GM21526 (cell line): ENCODE results near the gene UQCR10.
A peak's percentile ranks its signal among the peaks of the same experiment; 100 is the strongest.

ENCODE experiments used
- ATAC-seq: cut with Tn5 transposase; IDR thresholded peaks from one replicate; pipeline ENCODE4 v1.9.1; 2021; ENCODE audit warnings: moderate library complexity; ENCODE audit not compliant: unreplicated experiment, low FRiP score

The UQCR10 gene

DNA sequence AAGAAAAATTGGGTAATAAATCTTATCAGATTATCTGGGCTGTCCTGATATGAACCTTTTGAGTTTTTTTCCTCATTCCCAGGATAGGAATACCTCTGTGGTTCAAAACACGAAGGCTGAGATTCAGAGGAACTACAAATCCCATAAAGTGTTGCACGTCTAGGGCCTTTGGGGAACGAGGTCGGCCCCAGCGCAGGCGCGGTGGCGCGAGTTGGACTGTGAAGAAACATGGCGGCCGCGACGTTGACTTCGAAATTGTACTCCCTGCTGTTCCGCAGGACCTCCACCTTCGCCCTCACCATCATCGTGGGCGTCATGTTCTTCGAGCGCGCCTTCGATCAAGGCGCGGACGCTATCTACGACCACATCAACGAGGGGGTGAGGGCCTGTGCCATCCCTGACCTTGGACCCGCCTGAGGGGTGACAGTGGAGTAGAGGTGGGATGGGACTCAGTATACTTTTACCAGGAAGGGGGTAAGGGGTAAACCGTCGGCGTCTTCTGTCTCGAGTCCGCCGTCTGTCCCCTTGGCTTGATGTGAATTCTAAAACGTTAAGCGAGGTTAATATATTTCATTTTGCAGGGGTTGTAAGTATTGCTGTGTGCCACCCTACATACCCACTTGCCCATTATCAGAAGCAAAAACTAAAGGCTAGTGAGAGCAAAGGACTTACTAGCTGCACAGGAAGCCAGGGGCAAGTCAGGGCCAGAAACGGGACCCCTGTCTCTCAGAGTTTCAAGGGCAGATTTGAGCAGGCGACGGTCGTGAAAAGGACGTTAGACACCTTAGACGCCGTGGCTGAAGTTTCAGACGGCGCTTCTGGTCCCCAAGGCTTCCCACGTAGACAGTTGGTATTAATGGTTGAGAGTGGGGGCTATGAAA is at the start of gene UQCR10:
TSS of gene UQCR10 (plus strand) at position 199 of the 881 bp plus-strand sequence. CDS start at position 229, 30 bp downstream.
- peak; percentile 55 for ATAC-seq

DNA sequence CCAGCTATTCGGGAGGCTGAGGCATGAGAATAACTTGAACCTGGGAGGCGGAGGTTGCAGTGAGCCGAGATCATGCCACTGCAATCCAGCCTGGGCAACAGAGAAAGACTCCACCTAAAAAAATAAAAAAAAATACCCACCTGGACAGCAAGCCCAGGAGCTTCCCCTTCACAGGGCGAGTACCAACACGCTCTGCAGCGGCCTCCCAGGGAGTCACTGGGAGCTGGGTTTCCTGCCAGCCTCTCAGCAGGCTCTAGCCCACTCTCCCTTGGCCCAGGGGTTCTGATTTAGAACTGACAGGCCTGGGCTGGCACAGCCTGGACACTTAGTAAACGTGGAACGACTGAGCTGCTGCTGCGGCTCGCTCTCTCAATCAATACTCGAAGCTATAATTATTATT is 49.4 kb upstream of the UQCR10 start:
- no peak for ATAC-seq

DNA sequence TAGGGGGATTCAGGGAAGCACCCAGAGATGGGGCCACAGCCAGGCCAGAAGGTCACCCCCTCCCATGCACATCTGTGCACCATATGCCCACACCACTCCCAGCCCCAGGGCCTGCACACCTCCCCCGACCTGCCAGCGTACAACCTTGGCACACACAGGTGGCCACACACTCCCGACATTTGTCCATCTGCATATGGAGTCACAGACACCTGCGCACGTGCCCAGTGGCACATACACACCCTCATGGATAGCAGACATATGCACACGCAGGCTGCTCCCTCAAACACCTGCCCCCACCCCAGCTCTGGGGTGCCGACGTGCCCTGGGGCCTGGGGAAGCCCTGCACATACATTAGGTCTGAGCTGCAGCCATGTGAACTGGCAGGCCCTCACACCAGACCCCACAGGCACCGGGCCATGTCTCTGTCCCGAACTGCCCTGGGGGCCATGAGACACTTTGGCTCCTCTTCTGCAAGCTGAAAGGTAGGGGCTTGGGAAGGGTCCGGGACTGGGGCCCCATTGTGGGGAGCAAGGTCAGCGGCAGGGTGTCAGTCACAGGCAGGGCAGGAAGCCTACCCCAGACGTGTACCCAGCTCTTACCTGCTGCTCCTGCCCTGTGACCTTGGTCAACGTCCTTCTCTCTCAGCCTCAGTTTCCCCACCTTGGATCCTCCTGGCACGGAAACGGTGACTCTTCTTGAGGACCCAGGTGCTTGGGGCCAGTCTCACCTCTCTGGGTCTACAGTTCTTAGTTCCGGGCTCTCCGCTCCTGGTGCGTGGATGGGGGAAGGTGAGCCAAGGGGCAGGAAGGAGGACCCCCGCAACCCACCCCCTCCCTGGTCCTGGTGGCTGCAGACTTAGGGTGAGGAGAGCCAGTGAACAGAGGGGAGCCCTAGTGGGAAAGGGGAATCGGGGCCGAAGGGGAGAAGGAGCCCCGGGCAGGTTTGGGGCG is 47.9 kb upstream of the UQCR10 start:
- no peak for ATAC-seq

DNA sequence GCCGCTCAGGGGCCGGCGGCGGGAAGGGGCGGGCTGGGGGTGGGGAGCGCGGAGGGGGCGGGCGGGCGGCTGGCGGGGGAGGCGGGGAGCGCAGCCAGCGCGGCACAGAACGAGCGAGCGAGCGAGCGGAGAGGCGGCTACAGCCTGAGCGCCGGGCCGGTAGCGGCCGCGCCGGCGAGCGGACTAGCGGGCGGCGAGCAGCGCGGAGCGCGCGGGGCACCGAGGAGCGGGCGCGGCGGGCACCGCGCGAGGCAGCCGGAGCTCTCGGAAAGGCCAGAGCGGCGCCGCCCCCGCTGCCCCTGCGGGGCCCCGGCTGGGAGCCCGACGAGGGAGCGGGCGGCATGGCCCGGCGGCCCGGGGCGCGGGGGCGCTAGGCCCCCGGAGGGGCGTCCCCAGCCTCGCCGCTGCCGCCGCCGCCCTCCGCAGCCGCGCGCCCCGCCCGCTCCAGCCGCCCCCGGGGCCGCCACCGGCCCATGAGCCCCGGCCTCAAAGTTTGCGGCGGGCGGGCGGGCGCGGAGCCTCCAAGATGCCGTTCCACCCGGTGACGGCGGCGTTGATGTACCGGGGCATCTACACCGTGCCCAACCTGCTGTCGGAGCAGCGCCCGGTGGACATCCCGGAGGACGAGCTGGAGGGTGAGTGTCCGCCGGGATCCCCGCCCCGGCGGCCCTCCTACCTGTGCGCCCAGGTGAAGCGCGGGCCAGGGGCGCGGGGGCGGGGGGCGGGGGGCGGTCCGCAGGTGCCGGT is 47.1 kb upstream of the UQCR10 start, which contains the start of gene CABP7:
TSS of gene CABP7 (plus strand) at position 105 of the 747 bp plus-strand sequence. CDS start at position 527, 422 bp downstream.
- no peak for ATAC-seq

DNA sequence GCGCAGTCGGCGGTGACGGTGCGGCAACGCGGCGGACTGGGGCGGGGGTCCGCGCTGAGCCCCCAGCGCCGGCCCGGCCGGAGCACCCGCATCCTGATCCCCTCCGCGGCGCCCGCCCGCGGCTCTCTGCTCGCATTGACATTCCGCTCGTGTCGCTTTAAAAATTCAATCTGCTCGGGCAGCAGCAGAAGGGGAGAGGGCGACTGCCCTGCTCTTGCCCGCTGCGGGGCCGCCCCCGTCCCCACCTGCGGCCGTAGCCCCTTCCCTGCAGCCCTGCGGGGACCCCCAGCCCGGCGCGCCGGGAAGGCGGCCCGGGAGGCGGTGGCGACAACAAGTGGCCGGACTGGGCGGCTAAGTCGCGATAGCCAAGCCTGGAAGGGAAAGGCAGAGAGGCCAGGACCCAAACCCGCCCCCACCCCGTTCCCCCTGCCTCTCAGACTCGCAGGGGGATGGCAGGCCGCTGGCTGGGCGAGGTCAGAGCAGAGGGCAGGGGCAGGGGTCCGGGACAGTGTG is 46.3 kb upstream of the UQCR10 start:
- ATAC-seq: no peak

DNA sequence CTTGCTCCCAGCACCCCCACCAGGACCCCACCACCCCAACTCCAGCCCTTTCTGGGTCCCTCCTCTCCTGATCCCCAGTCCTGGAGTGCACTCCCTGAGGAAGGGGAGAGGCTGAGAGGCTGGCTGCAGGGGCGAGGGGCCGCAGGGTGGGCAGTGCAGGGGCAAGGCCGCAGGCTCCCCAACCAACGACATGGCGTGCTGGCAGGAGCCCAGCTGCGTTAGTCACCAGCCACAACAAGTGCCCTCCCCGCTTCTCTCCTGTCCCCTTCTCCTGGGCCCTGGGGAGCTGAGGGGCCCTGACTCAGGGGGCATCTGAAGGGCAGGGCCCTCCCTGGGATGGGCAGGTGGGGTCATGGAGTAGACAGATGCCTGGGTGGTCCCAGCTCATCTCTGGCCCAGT is 45.0 kb upstream of the UQCR10 start:
- no peak for ATAC-seq

DNA sequence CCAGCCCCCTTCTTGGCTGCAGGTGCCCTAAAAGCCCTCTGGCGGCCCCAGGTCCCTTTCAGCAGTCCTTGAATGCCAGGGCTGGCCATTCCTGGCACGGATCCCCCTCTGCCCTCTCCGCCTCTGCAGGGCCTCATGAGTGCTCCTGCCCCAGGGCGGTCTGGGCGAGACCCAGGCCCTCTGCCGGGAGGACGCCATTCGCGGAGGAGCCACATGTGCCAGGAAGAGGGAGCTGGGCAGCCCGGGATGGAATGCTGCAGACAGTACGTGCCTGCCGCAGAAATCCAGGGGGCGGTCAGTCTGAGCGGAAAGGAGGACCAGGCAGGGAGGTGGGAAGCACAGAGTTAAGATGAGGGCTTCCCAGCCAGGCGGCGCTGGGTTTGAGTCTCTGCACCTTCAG is 44.6 kb upstream of the UQCR10 start:
- ATAC-seq: no peak

DNA sequence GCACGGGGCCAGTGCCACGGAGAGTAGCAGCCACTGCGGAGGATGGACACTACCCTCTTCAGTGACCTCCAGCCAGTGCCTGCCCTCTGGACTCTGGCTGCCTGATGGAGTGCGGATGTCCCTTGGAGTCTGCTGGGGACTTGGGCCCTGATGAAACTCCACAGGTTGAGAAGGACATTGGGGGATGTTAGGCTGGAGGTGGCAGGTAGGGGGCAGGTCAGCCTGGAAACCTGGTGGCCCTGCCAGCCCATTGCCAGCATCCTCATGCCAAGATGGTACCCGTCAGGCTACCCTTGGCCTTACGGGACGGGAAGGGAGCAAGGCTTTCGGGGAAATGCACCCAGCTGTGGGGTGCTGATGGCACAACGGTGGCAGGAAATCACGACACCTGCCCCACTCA is 43.4 kb upstream of the UQCR10 start:
- no peak for ATAC-seq

DNA sequence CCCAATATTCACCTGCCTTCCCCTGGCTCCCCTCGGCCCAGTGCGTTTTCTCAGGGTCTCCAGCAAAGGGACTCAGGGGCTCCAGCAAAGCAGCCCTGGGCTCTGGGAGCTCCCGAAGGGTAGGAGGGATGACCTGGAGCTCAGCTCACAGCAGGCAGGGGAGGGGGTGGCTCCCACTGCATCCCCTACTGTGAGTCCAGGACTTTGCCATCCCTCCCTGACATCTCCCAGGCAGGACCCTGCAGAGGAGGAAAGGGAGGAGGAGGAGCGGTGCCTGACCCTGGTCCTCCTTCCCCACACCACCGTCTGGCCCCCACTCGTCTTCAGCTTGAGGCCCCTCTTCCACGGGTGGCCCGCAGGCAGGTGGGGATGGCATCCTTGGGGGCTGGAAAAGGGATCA is 42.3 kb upstream of the UQCR10 start:
- ATAC-seq: no peak

DNA sequence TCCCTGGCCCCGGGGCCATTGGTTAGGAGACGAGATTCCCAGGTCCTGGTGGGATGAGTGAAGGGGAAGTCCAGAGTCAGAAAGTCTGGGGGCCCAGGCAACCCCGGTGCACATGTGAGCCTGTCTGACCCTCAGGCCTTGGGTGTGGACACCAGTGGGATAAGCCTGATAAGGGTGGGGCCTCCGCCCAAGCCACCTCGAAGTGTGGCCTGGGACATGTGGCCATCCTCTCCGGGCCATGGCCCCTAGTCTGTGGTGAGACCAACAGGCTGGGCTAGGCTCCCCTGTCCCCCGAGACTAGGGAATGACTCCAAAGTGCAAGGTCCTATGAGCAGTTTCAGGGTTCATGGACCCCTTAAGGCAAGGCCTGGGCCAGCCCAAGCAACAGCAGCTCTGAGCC is 41.1 kb upstream of the UQCR10 start:
- no peak for ATAC-seq

DNA sequence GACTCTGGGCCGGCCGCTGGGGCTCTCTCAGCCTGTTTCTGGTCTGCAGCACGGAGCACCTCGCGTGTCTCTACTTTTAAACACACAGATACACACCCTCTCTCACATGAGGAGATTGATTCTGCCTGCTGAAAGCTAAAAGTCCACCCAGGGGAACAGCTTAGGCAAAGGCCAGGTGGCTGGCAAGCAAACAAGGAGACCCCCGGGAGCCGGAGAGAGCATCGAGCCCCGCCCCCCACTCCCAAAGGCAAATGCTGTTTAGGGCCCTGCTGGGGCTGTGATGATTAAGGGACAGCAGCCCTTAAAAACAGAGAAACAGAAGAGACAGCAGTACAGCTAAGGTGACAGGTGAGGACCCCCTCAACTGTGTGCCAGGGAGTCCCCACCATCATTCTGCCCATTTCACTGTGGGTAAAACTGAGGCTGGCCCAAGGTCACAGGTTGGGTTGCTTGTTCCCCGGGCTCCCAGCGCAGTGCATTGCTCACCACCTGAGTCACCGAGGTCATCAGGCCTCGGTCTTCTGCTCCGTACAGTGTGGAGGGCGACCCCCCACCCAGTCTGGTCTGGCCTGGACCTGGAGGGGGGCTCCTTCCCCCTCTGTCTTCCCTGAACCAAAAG is 40.5 kb upstream of the UQCR10 start:
- no peak for ATAC-seq

DNA sequence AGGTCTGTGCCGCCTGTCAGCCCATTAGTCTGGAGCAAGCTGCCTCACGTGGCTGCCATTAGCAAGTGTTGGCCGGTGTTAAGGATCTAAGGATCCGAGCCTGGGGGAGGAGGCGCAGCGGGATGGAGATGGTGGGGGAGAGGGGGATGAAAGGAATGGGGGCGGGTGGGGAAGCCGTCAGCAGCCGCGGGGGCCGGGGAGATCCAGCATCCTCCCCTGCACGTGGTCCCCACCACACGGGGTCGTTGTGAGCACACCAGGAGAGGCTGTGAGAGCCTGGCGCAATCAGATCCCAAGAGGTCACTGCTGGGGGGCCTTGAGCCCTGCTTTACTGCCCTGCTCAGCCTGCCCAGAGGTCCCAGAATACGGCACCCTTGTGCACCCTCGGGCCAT is 40.0 kb upstream of the UQCR10 start:
- no peak for ATAC-seq

DNA sequence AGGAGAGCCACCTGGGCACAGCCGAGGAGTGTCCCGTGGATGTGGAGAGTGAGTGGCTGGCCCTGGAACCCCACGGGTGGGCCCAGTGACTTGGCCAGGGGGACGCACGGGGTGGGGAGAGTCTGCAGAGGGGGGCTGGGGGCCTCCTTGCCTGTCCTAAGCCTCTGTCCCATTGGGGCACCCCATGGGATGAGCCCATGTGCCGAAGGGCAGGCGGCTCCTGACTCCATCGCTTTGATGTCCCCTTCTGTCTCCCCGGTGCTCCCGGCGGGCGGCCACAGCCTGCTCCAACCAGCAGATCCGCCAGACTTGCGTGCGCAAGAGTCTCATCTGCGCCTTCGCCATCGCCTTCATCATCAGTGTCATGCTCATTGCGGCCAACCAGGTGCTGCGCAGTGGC is 38.0 kb upstream of the UQCR10 start:
- ATAC-seq: no peak

DNA sequence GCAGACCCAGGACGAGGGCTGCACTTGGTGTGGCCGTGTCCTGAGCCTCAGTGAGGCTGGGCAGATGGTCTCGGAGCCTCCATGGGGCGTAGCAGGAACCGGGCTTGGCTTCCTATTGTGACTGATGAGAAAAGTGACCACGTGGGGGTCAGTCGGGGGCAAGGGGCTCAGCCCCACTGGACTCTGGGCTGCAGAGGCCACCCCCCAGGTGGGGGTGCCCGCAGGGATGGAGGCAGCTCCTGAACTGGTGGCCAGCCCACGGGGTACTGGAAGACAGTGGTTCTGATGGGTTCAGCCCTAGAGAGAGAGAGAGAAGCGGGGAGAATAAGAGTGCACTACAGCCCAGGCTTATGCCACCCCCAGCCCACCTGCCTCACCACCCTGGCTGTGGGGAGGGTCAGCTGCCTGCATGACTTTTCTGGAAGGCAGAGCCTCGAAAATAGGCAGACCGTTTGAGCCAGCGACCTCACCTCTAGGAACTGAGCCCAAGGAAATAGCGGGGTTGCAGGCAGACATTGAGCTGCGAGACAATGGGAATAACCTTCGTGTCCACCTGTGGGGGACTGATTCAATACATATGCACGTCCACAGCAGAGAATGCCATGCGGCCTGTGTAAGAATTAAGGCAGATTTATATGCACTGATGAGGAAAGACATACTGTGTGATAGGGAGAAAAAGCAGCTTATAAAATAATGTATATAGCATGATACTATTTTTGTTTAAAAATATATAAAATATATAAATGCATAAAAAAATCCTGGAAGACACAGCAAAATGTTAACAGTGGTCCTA is 35.9 kb upstream of the UQCR10 start:
- no peak for ATAC-seq

DNA sequence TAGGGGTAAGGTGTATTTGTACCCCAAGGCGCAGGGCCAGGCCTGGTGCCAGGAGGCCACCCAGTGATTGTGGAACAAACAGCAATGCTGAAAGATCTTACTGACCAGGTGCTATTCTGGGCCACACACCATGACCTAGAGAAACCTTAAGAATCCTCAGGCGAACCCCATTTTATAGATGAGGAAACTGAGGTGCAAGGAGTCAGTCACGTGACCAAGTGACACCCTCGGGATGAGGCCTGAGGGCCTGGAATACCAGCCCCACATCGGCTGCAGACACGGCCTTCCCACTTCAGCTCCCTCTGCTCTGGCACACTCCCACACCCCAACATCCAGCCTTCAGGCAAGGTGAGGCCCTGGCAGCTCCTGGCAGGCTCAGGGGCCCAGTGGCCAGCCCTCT is 34.3 kb upstream of the UQCR10 start:
- ATAC-seq: no peak

DNA sequence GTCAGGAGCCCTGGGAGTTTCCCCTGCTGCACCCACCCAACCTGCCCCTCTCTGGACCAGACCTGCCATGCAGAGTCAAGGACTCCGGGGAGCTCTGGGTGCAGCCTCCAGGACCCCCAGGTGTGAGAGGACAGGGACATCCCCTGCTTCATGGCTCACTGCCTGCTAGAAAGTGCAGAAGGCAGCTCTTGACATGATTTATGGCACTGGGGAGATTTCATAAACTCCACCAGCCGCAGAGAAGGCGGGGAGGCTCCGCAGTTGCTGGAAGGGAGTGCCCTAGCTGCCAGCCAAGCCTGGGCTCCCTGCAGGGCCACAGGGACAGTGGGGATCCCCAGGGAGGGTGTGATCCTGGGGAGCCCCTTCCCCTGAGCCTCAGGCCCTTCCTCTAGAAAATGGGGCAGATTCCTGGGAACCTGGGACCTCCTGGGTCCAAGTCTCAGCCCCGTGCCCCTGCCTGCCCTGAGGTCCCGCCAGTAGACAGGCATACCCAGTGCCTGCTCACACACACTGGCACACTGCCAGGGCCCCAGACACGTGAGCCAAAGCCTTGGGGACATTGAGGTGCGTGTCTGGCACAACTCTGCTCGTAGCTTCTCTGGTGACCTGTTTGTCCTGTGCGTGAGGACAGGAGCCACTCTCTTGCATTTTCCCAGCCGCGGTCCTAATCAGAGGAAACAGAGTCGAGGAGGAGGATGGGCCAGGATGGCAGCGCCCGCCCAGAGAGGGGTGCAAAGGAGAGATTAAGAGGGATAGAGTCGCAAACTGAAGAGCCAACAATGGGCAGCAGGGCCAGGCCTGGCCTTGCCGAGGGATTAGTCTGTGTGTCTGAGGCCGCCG is 33.6 kb upstream of the UQCR10 start:
- no peak for ATAC-seq

DNA sequence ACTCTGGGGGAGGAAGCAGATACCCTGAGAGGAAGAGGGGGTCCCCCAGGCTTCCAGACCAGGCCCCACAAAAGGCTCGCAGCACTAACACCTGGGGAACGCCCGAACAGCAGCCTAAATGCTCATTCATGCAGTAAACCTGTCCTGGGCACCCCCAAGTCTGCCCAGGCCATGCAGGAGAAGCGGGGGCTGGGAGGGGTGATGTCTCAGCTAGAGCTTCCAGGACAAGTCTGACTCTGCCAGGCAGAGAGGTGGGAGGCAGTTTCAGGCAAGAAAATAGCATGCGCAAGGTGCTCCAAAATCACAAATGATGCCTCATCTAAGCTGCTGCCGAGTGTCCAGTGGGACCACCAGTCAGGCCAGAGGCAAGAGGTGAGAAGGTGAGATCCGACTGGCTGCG is 32.8 kb upstream of the UQCR10 start:
- ATAC-seq: no peak

DNA sequence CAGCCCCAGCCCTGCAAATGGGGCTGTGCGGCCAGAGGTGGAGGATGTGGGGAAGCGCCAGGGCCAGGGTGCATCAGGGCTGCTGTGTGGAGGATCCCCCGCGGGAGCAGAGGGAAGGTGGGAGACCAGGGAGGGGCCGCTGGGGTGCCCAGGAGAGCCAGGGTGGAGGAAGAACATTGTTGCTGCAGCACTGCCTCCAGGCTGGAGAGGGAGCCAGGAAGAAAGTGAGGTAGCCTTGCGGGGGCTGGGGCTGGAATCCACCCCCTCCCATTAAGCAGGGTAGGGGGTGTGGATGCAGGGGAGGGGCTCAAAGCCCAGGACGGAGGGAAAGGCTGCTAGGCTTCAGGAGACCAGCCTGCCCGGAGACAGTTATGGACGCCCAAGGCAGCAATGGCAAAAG is 32.3 kb upstream of the UQCR10 start:
- ATAC-seq: no peak
